Smooth muscle cell of the brain vasculature (primary cell): ENCODE results near the gene B3GNT8.
"Not testable (repeated sequence)": the region's sequence is repeated elsewhere in the genome, so short reads cannot be mapped to it uniquely, and the experiment has no call there.

Source experiments
- DNase-seq: peaks from one replicate; pipeline ENCODE4 v3.0.0-alpha.2; 2012; ENCODE audit warnings: low read depth, low spot score

B3GNT8 gene

GRCh38 chr19:41436674-41436951 is 9.4 kb upstream of the B3GNT8 start:
- no peak for DNase-seq

DNA sequence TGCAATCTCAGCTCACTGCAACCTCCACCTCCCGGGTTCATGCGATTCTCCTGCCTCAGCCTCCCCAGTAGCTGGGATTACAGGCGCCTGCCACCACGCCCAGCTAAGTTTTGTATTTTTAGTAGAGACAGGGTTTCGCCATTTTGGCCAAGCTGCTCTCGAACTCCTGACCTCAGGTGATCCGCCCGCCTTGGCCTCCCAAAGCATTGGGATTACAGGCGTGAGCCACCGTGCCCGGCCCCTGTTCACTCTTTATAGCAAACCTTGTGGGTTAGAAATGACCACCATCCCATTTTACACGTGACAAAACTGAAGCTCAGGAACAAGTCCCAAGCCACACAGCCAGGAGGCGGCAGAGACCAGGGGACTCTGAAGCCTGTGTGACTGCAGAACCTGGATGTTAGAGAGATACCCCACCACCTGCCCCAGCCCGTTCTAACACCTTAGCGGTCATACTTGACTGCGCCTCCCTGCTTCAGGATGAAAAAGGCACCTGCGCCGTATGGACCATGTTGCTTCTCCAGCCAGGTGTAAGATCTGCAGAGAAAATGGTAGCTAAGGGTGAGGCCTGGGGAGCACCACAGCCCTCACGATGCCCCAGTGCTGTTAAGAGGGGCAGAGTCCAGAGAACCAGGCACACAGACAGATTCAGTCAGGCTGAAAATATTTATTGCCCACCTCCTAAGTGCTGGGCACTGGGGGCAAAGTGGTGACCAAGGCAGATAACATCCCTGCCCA is 8.9 kb upstream of the B3GNT8 start:
- no peak for DNase-seq

GRCh38 chr19:41435376-41435775 is 8.2 kb upstream of the B3GNT8 start:
- DNase-seq = not testable (repeated sequence)

DNA sequence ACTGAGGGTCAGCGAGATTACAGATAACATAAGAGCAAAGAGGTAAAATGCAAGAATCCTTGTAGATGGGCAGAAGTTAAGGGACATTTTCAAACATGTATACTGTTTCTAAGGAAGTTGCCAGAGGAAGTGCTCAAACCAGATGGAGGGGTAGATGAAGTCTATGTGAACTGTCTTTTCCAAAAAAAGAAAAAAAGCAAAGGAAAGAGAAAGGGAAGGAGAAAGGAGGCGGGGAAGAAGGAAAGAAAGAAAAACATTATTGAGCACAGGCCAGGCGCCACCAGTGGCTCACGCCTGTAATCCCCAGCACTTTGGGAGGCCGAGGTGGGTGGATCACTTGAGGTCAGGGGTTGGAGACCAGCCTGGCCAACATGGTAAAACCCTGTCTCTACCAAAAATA is 7.3 kb upstream of the B3GNT8 start:
- no peak for DNase-seq

DNA sequence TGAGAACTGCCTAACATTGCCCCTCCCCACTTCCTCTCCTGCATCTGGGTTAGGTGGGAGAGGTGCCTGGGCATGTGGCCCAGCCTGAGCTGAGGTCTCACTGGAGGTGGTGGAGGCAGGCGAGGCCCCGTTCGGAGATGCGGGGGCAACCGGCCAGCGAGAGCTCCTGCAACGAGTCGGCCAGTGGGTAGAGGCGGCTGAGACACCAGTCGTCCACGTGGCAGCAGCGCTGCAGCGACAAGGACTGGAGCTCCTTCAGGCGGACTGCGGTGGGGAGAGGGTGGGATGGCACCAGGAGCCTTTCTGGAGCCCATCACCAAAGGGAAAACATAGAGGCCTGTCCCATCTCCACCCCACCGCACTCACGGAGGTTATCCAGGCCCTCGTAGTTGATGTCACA is 6.0 kb upstream of the B3GNT8 start:
- DNase-seq = no peak

DNA sequence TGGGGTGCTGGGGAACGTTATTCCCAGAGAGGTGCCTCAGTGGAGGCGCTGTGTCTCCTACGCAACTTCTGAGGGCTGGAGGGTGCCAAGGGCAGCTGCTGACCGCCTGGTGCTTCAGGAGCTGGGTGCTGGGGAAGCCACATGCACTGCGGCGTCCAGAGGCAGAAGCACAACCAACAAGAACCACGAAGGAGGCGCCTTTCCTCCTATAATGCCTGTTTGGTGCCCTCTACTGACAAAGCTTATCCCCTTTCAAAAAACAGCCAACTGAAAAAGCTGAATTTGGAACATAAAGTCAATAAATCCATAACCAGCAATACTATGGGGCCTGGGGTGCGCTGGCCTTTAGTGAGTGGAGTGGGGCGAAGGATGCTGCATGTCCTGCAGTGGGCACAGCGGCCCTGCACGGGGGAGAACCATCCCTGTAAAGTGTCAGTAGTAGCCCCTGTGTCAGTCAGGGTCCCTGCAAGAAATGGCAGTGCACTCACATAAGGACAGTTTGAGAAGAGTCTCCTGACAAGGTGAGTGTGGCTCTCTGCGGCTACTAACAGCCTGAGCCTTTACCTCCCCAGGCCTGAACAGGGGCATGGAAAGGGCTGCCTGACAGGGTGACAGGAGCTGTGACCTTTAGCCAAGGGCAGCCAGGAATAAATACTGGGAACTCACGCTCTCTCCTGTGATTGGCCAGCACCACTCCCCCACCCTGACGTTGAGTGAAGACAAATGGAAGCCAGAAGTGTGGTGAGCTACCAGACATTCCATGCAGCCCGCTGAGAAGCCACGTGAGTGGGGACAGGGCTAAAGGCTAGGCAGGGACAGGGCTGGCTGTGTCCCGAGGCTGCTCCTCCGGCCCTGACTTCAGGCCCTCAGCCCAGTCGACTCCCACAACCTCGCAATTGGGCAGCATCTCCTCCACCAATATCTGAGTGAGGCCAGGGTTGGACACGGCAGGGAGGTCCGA is 4.5 kb upstream of the B3GNT8 start:
- DNase-seq = no peak

DNA sequence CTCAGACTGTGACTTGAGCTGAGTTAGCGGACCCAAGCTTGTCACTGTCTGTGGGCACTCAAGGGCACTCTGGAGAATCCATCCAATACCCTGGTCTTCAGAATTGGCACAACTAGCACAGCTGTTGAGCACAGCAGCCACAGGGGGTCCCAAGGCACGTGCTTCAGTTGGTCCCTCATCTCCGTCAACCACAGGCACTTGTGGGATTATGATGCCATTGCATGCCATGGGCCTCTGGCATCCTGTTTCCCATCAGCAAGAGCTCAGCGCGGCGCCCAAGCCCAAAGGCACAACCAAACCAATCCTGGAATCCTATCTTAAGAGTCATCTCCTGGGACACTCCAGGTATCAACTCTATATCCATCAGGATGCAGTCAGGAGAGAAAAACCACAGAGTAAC is 3.7 kb upstream of the B3GNT8 start:
- DNase-seq = no peak

GRCh38 chr19:41428481-41428859 is 1.3 kb upstream of the B3GNT8 start:
- DNase-seq = no peak

DNA sequence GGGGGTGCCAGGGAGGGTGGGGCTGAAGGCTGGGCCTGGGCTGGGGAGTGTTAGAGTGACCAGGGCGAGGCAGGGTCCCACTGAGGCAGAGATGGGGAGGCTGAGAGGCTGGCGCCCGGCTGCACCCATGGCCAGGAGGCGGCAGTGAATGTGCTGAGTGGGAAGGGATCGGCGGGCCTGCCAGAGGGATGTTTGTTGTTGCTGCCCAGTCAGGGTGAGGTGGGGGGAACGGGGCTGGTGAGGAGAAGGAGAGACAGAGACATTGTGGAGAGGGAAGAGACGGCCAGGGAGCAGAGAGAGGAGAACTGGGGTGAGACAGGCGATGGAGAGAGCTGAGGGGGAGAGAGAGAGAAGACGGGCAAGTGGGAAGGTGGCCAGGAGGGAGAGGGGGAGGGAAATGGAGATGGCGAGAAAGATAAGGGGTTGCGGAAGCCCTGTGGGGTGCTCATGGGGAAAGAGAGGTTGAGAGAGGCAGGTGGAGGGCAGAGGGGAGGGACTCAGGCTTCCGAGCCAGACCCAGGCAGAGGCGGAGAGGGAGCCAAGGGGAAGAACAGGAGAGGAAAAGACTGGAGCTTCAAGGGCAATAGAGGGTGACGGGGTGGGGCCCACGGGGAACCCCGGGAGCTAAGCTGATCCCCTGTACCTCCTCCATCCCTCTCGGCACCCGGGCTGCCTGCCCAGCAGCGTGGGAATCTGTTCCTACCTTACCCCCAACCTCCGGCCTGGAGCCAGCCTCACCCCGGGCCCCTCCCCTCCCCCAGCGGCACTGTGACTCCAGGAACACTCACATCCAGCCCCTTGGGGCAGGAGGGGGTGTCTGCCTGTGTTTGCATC is 690 bp upstream of the B3GNT8 start:
- no peak for DNase-seq

- no peak for DNase-seq
Observed at GRCh38 chr19:41426116-41426841, 895 bp downstream of the B3GNT8 start.

DNA sequence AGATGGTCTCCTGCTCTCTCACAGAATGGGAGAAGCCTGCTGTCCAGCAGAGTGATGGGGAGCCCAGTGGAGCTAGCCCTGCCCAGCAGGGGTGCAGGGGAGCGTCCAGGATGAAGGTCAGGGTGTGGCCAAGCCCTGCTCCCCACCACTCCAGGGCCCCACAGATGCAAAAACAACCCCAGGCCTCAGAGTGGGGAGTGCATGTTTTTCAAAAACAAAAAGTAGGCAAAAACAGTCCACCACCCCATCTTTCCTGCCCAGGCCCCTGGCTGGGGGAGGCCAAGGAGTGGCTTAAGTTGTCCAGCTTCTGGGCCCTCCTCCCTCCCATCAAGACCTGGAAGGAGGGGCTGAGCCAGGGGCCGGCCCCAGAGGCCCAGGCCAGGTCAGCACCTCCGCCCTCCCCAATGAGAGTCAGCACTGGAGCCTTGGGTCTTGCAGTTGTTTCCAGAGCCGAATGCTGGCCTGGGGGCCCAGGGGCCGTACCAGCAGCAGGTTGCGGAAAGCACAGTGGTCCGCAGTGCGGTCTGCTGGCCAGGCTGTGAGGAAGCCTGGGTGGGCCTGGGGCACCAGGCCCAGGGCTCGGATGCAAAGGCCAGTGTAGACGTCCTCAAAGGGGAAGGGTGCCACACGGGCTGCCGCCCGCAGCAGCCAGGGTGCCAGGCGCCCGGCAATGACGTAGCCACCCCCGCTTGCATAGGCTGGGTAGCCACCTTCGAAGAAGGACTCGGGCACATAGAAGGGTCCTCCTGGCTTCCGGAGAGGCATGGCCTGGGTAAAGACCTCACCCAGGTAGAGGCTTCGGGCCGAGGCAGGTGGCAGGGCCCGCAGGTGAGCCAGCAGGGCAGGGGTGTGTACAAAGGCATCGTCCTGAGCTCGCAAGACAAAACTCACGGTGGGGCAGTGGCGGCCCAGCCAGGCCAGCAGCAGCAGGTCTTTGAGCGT is 1.7 kb downstream of the B3GNT8 start:
- no peak for DNase-seq

GRCh38 chr19:41424335-41425173 is 2.6 kb downstream of the B3GNT8 start:
- no peak for DNase-seq

DNA sequence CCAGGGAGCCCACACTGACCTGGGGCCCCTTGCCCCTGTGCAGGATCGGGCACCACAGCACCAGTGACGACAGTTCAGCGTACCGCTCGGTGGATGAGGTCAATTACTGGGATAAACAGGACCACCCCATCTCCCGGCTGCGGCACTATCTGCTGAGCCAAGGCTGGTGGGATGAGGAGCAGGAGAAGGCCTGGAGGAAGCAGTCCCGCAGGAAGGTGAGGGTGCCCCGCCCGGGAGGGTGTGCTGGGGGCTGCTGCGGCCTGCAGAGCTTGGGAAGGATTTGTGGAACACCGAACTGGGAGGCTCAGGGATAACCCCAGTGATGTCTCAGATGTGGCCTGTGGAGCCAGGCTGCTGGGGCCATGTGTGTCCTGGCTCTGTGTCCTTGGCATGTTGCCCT is 4.2 kb downstream of the B3GNT8 start:
- no peak for DNase-seq

DNA sequence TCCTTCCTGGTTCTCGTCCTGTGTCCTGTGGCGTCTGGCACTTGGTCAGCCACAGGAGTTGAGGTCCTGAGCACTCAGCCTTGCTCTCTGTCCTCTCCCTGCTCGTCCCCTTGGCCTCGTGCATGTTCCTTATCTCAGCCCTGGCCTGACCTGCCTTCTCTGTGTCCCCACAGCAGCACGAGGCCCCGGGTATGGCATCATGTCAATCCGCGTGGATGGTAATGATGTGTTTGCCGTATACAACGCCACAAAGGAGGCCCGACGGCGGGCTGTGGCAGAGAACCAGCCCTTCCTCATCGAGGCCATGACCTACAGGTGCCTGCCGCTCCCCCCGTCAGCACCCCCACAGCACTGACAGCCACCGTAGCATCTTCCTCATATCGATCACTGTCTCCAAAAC is 4.7 kb downstream of the B3GNT8 start:
- no peak for DNase-seq

DNA sequence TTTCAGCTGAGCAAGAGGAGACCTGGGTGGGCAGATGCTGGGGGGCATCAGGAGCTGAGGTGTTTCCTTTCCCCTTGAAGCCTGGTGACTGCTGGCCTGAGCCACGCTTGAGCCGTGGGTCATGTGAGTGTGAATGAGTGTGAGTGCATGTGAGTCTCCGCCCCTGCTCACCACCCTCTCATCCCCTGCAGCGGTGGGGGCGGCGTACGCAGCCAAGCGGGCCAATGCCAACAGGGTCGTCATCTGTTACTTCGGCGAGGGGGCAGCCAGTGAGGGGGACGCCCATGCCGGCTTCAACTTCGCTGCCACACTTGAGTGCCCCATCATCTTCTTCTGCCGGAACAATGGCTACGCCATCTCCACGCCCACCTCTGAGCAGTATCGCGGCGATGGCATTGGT is 5.2 kb downstream of the B3GNT8 start:
- DNase-seq = no peak

DNA sequence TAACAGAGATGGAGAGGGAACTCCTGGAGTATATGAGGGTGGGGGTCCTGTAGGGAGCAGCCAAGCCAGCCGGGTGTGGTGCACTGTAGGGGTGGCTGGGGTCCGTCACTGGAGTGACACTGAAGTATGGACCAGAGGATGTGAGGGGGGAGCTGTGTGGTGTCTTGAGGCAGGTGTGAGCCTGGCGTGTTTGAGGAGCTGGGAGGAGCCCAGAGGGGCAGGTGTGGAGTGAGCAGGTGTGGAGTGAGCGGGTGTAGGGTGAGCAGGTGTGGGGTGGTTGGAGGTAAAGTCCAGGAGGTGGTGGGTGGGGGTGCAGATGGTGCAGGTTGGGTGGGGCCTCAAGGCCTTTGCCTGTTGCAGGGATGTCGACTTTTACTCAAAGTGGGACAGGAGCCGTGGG is 5.9 kb downstream of the B3GNT8 start:
- no peak for DNase-seq

DNA sequence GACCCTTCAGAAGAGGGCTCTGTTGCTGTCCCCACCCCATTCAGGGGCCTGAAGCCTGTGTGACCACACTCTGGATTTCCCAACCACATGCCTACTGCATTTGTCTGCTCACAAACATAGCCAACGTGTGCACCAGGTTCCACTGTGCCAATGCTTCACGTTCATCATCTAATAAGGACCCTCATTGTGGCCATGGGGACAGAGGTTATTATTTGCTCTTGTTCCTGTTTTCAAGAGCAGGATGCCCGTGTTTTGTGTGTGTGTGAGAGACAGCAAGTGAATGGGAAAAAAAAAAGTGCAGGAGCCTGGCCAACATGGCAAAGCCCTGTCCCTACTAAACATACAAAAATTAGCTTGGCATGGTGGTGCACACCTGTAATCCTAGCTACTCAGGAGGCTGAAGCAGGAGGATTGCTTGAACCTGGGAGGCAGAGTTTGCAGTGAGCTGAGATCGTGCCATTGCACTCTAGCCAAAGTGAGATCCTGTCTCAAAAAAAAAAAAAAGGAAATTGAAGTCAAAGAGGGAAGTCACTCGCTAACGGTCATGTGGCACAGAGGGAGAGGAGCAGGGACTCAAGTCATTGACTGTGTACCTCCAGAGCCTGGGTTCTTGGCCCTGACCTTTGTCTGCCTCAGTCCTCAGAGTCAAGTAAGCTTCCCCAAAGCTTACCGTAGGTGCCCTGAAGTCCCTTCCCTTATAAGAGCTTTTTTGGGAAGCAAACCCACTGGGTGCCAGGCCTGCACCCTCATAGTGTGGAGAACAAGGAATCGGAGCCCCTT is 6.9 kb downstream of the B3GNT8 start:
- DNase-seq = no peak

GRCh38 chr19:41416194-41416674 is 10.9 kb downstream of the B3GNT8 start:
- no peak for DNase-seq

DNA sequence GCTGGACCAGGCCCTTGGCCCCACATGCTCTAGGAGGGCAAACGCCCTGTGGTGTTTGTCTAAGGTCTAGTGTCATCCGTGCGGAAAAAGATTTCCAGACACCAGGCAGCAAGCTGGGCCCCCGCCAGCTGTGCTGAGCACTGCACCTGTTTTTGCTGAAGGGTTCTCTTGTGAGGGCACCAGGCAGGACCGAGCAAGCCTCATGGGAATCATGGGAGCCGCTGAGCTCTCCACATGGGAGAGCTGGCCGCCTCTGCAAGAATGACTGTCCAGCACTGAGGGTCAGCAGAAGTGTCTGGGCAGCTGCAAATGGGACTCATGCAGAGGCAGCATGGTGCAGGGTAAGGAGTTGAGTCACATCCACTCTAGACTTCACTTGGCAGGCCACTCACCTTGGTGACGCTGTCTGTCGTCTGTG is 12.0 kb downstream of the B3GNT8 start:
- DNase-seq = no peak
